ENCODE measurements around the gene SLC22A2.

DNA sequence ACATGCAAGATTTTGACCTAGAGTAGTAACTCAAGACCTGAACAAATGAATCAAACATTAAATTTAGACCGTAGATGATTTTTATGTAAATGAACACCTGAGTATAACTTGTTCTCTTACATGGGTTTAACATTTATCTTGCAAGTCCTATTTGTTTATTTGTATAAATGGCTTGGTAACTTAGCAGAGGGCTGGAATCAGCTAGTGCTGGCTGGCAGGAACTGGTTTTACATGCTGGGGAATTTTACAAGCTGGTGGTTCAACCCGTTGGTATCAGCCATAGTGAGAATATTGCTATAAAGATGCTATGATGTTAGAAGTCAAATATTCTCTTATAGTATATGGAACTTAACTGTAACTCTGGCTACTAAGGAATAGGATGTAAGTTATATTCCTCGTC, 8.9 kb downstream of the SLC22A2 start:
- TF ChIP-seq EGR1 (IDR thresholded peaks at IDR 0.05) (no peak), TAF1 (IDR thresholded peaks at IDR 0.05; ENCODE audit: low read depth) (no peak), YY1 (IDR thresholded peaks at IDR 0.05; ENCODE audit: low read depth) (no peak), EP300 (IDR thresholded peaks at IDR 0.05; ENCODE audit: borderline replicate concordance) (no peak), CEBPB (IDR thresholded peaks at IDR 0.05) (no peak), CREB1 (IDR thresholded peaks at IDR 0.05; ENCODE audit: low read depth) (no peak), FOXM1 (IDR thresholded peaks at IDR 0.05; ENCODE audit: borderline replicate concordance, low read depth) (no peak), ZBTB7A (IDR thresholded peaks at IDR 0.05; ENCODE audit: low read depth) (no peak), NFIC (IDR thresholded peaks at IDR 0.05) (no peak), RAD21 (IDR thresholded peaks at IDR 0.05; ENCODE audit: low read depth) (no peak)
- TF ChIP-seq, protein P1, sequence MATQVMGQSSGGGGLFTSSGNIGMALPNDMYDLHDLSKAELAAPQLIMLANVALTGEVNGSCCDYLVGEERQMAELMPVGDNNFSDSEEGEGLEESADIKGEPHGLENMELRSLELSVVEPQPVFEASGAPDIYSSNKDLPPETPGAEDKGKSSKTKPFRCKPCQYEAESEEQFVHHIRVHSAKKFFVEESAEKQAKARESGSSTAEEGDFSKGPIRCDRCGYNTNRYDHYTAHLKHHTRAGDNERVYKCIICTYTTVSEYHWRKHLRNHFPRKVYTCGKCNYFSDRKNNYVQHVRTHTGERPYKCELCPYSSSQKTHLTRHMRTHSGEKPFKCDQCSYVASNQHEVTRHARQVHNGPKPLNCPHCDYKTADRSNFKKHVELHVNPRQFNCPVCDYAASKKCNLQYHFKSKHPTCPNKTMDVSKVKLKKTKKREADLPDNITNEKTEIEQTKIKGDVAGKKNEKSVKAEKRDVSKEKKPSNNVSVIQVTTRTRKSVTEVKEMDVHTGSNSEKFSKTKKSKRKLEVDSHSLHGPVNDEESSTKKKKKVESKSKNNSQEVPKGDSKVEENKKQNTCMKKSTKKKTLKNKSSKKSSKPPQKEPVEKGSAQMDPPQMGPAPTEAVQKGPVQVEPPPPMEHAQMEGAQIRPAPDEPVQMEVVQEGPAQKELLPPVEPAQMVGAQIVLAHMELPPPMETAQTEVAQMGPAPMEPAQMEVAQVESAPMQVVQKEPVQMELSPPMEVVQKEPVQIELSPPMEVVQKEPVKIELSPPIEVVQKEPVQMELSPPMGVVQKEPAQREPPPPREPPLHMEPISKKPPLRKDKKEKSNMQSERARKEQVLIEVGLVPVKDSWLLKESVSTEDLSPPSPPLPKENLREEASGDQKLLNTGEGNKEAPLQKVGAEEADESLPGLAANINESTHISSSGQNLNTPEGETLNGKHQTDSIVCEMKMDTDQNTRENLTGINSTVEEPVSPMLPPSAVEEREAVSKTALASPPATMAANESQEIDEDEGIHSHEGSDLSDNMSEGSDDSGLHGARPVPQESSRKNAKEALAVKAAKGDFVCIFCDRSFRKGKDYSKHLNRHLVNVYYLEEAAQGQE (IDR thresholded peaks at IDR 0.05; ENCODE audit: low read depth): no peak
- TF ChIP-seq, protein P2, sequence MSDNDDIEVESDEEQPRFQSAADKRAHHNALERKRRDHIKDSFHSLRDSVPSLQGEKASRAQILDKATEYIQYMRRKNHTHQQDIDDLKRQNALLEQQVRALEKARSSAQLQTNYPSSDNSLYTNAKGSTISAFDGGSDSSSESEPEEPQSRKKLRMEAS (IDR thresholded peaks at IDR 0.05): no peak

All from Ishikawa (cell line).